HepG2 (cell line): ENCODE data around the gene ACAA2. TPM values are rescaled to one million over a fixed set of nuclear protein-coding genes. Genes with fewer than 3 reads are reported as not detected.

Experiments
- CEBPZ ChIP-seq: IDR thresholded peaks from 2 replicates; pipeline ENCODE4 v1.6.1; 2012; ENCODE audit warnings: low read length, improper control_type of control experiment
- HIVEP1 ChIP-seq: sonication (generic); formaldehyde crosslinking; IDR thresholded peaks from 2 replicates; pipeline ENCODE4 v1.4.0; 2020; ENCODE audit warnings: mild to moderate bottlenecking, missing genetic modification reagents
- JDP2 ChIP-seq: sonication (generic); formaldehyde crosslinking; IDR thresholded peaks from 2 replicates; pipeline ENCODE4 v1.8.1; 2022; ENCODE audit warnings: missing genetic modification reagents, borderline replicate concordance
- MTF1 ChIP-seq: sonication (generic); formaldehyde crosslinking; IDR thresholded peaks from 2 replicates; pipeline ENCODE4 v1.5.0; 2020; ENCODE audit warnings: missing genetic modification reagents
- NR2F2 ChIP-seq: IDR thresholded peaks from 2 replicates; pipeline ENCODE4 v1.6.1; 2012; ENCODE audit warnings: low read depth, inconsistent platforms, borderline replicate concordance
- STAT6 ChIP-seq: sonication (generic); formaldehyde crosslinking; IDR thresholded peaks from 2 replicates; pipeline ENCODE4 v1.4.0; 2020; ENCODE audit warnings: missing genetic modification reagents, mild to moderate bottlenecking, borderline replicate concordance
- ZBTB3 ChIP-seq: sonication (generic); formaldehyde crosslinking; IDR thresholded peaks from 2 replicates; pipeline ENCODE4 v1.4.0; 2020; ENCODE audit warnings: low read depth, mild to moderate bottlenecking, moderate library complexity, missing genetic modification reagents, borderline replicate concordance
- ZBTB37 ChIP-seq: sonication (generic); formaldehyde crosslinking; IDR thresholded peaks from 2 replicates; pipeline ENCODE4 v1.4.0; 2020; ENCODE audit warnings: mild to moderate bottlenecking, missing genetic modification reagents
- ZFP90 ChIP-seq: sonication (generic); formaldehyde crosslinking; IDR thresholded peaks from 2 replicates; pipeline ENCODE4 v1.8.0; 2022; ENCODE audit warnings: missing genetic modification reagents, mild to moderate bottlenecking, inconsistent platforms, borderline replicate concordance
- ZNF350 ChIP-seq: sonication (generic); formaldehyde crosslinking; IDR thresholded peaks from 2 replicates; pipeline ENCODE4 v1.4.0; 2020; ENCODE audit warnings: mild to moderate bottlenecking, low read depth, missing genetic modification reagents, borderline replicate concordance
- ZNF577 ChIP-seq: sonication (generic); formaldehyde crosslinking; IDR thresholded peaks from 2 replicates; pipeline ENCODE4 v1.4.0; 2020; ENCODE audit warnings: mild to moderate bottlenecking, low read depth, missing genetic modification reagents, borderline replicate concordance
- ZNF703 ChIP-seq: sonication (generic); formaldehyde crosslinking; IDR thresholded peaks from 2 replicates; pipeline ENCODE4 v1.5.1; 2020; ENCODE audit warnings: missing genetic modification reagents, mild to moderate bottlenecking, moderate library complexity, borderline replicate concordance
- ZNF737 ChIP-seq: sonication (generic); formaldehyde crosslinking; IDR thresholded peaks from 2 replicates; pipeline ENCODE4 v1.5.0; 2020; ENCODE audit warnings: missing genetic modification reagents, mild to moderate bottlenecking, borderline replicate concordance
- polyA plus RNA-seq, 8 experiments: library from polyadenylated mRNA; depleted of rRNA in 3 of 8; stranded (reverse) in 7 of 8; unstranded in 1 of 8; fragments of >200 nt; fragmentation: Illumina TruSeq in 4 of 8; extraction: Trizol in 4 of 8; gene quantifications; 2 replicates each; pipeline versions ENCODE4 v1.2.1 to v1.2.3, GENCODE V29; 2011 to 2016; ENCODE audit warnings: low read depth in 4 of 8, missing spikeins in 1 of 8, mixed read lengths in 1 of 8; ENCODE audit not compliant: insufficient read depth in 1 of 8
- total RNA-seq, 5 experiments: library from RNA; depleted of rRNA; stranded (reverse); fragments of >200 nt; fragmentation: Illumina TruSeq; extraction: Trizol; gene quantifications; 2 replicates each; pipeline ENCODE4 v1.2.3, GENCODE V29; 2016; ENCODE audit warnings: low read depth in 1 of 5

The ACAA2 gene
- total and polyA plus RNA-seq, 2 of the 13 experiments (the other 11 are each of a cell fraction or from before 2014, with no cell fraction given): 51.6 to 182 TPM

GRCh38 chr18:49813319-49814146 lies at the start of gene ACAA2 (continued):
- TF ChIP-seq ZBTB37 (CRISPR knock-in tag) (peak; percentile 46; the same call in 1 of the 2 replicates), ZNF350 (no peak; the same call in 1 of the 2 replicates), ZBTB3 (CRISPR knock-in tag) (no peak), STAT6 (CRISPR knock-in tag) (no peak), ZNF737 (CRISPR knock-in tag) (peak; percentile 80; the same call in 1 of the 2 replicates), ZNF703 (CRISPR knock-in tag) (no peak), ZNF577 (no peak), HIVEP1 (CRISPR knock-in tag) (no peak; the same call in none of the 2 replicates), MTF1 (no peak; the same call in 1 of the 2 replicates), NR2F2 (no peak), ZFP90 (CRISPR knock-in tag) (peak; percentile 77), CEBPZ (no peak), JDP2 (CRISPR knock-in tag) (no peak; the same call in 1 of the 2 replicates)
